RWPE1 (cell line): Measurements from ENCODE around the gene PDE4B.

Experiments used
- CTCF ChIA-PET: fragments of 350-600 bp; sonication (Branson Sonifier 250); formaldehyde crosslinking; extraction: SDS; loops from one replicate; lab custom pipeline; 2021; lab: Yijun Ruan, JAX
- POLR2A ChIA-PET: fragments of 400-600 bp; formaldehyde crosslinking; extraction: SDS; loops from one replicate; lab custom pipeline; 2020; ENCODE audit warnings: antibody characterized with exemption; ENCODE audit not compliant: low non-redundant PET; lab: Yijun Ruan, JAX
- DNase-seq: peaks from one replicate; pipeline ENCODE4 v3.0.0; 2012; ENCODE audit warnings: low spot score
- H3K27ac ChIP-seq: fragments of 450-650 bp; 2 replicates; pipeline ENCODE4 v1.5.1; 2017
- CTCF ChIP-seq: fragments of 450-650 bp; conservative IDR thresholded peaks from 2 replicates; pipeline ENCODE4 v1.5.1; 2017; ENCODE audit warnings: low read depth, mild to moderate bottlenecking

PDE4B gene

GRCh38 chr1:66296370-66296769 is 503.7 kb downstream of the PDE4B start:
- TF ChIP-seq CTCF, result no peak
- no peak for DNase-seq
- ChIA-PET CTCF (no interaction called here), POLR2A (no interaction called here)
- H3K27ac ChIP-seq, result no peak overlapping the region

GRCh38 chr1:66296951-66297350 is 504.3 kb downstream of the PDE4B start:
- H3K27ac ChIP-seq, result no peak overlapping the region
- POLR2A ChIA-PET, result no interaction called here
- CTCF ChIA-PET, result no interaction called here
- TF ChIP-seq CTCF, result no peak
- no peak for DNase-seq

GRCh38 chr1:66298464-66298863 is 505.8 kb downstream of the PDE4B start:
- CTCF ChIA-PET, result interaction anchor here (0.6 to 1.1 kb wide), 2 partner anchors 147 to 1305 kb away, joined by 5 read pairs; no protein-coding TSS in a partner anchor
- no peak for DNase-seq
- TF ChIP-seq CTCF, result no peak
- POLR2A ChIA-PET, result no interaction called here
- no peak overlapping the region for H3K27ac ChIP-seq

- no peak for TF ChIP-seq CTCF
- no peak for DNase-seq
- H3K27ac ChIP-seq, result no peak overlapping the region
- CTCF ChIA-PET, result no interaction called here
- POLR2A ChIA-PET, result no interaction called here
Observed at GRCh38 chr1:66300280-66300971, 507.7 kb downstream of the PDE4B start.

GRCh38 chr1:66300972-66301451 is 508.3 kb downstream of the PDE4B start:
- peak; percentile 12 for DNase-seq
- POLR2A ChIA-PET, result no interaction called here

GRCh38 chr1:66302184-66302742 is 509.6 kb downstream of the PDE4B start:
- CTCF ChIA-PET, result no interaction called here

More at GRCh38 chr1:66300972-66301451, 508.3 kb downstream of the PDE4B start:
- no peak for TF ChIP-seq CTCF
- no peak overlapping the region for H3K27ac ChIP-seq
- CTCF ChIA-PET, result interaction anchor here (0.6 kb wide), 1 partner anchor 26 kb away, joined by 3 read pairs; no protein-coding TSS in a partner anchor

More at GRCh38 chr1:66302184-66302742, 509.6 kb downstream of the PDE4B start:
- TF ChIP-seq CTCF, result no peak
- DNase-seq, result no peak
- H3K27ac ChIP-seq, result no peak overlapping the region
- POLR2A ChIA-PET, result no interaction called here
